Upper lobe of right lung (tissue), 1 donor: ENCODE measurements around the gene APLP2. TPM values are rescaled to one million over a fixed set of nuclear protein-coding genes. Genes with fewer than 3 reads are reported as not detected.
"Not testable (repeated sequence)": the region's sequence is repeated elsewhere in the genome, so short reads cannot be mapped to it uniquely, and the experiment has no call there.

Source experiments
- ATAC-seq: fragments of 200-7000 bp; cut with Tn5 transposase; one replicate; pipeline ENCODE4 v1.9.1; 2020; ENCODE audit warnings: mild to moderate bottlenecking, moderate library complexity
- DNase-seq: peaks from one replicate; pipeline ENCODE4 v3.0.0-alpha.2; 2020
- H3K27ac ChIP-seq: fragments of 200-600 bp; one replicate; pipeline ENCODE4 v1.8.0; 2022
- H3K27me3 ChIP-seq: fragments of 200-600 bp; one replicate; pipeline ENCODE4 v1.8.0; 2022; ENCODE audit warnings: mild to moderate bottlenecking
- H3K36me3 ChIP-seq: fragments of 200-600 bp; one replicate; pipeline ENCODE4 v1.8.0; 2022
- H3K4me1 ChIP-seq: fragments of 200-600 bp; one replicate; pipeline ENCODE4 v1.8.0; 2022
- H3K4me3 ChIP-seq: fragments of 200-600 bp; one replicate; pipeline ENCODE4 v1.8.0; 2022; ENCODE audit warnings: mild to moderate bottlenecking
- H3K9me3 ChIP-seq: fragments of 200-600 bp; one replicate; pipeline ENCODE4 v1.8.0; 2022
- CTCF ChIP-seq: fragments of 200-600 bp; IDR thresholded peaks from one replicate; pipeline ENCODE4 v1.8.0; 2022; ENCODE audit warnings: antibody characterized with exemption
- intact Hi-C: fragments of 100-400 bp; cut with DNase I; formaldehyde crosslinking; loops from one replicate; pipeline ENCODE4 v1.11.0; 2022
- long read RNA-seq: library from polyadenylated mRNA; unstranded; transcript quantifications from one replicate; pipeline ENCODE4 v2.0.0, GENCODE V29; 2021
- total RNA-seq: library from RNA; stranded (reverse); fragmentation: NEBNext Ultra II Directional; extraction: Animal tissue kit (Norgen Biotek cat#: 25700); gene quantifications from one replicate; pipeline ENCODE4 v1.2.1, GENCODE V29; 2021
- donor health status: DM: no; HTN: yes; CAD: no; lungs with severe emphysema.

Gene APLP2
- 726 TPM for total RNA-seq
- long read RNA-seq, transcript APLP2-203 (17 exons, 3,270 nt): major isoform, 538 of 1,078 reads
- long read RNA-seq, transcript APLP2-207 (2 exons, 1,590 nt): minor isoform, 6 of 1,078 reads
- long read RNA-seq, transcript APLP2-201 (18 exons, 3,727 nt): minor isoform, 129 of 1,078 reads
- long read RNA-seq, transcript APLP2-210 (16 exons, 2,530 nt): minor isoform, 185 of 1,078 reads
- long read RNA-seq, partial matches to known transcripts: 127 of 1,078 reads
- long read RNA-seq, other reads (novel, unspliced or antisense): 90 of 1,078 reads

- no peaks in the 10 kb centered on the region for H3K9me3 ChIP-seq
- peak within 1 kb of the TSS; percentile 77 for H3K4me3 ChIP-seq
- ATAC-seq: peak; percentile 94
- H3K27ac ChIP-seq: peak within 1 kb of the TSS; percentile 97
- H3K36me3 ChIP-seq: no peaks in the 10 kb centered on the region
- DNase-seq: peak; percentile 99
- H3K4me1 ChIP-seq: peaks cover 23% of the 10 kb centered on the region
- intact Hi-C loops: no loop called here
- no peaks in the 10 kb centered on the region for H3K27me3 ChIP-seq
- TF ChIP-seq CTCF: no peak
These were observed at the start of gene APLP2 for GRCh38 chr11:130069659-130070108. APLP2 (plus strand) TSS chr11:130069894; CDS start chr11:130069978, 84 bp downstream.

GRCh38 chr11:130020323-130020722 is 49.4 kb upstream of the APLP2 start:
- Histone ChIP-seq H3K4me3 (no peak overlapping the region), H3K27ac (no peak overlapping the region), H3K9me3 (no peaks in the 10 kb centered on the region), H3K36me3 (no peaks in the 10 kb centered on the region), H3K27me3 (no peaks in the 10 kb centered on the region), H3K4me1 (no peaks in the 10 kb centered on the region)
- intact Hi-C loops: no loop called here
- ATAC-seq (no peak), DNase-seq (no peak)
- TF ChIP-seq CTCF: no peak

- H3K27me3 ChIP-seq, H3K4me3 ChIP-seq, DNase-seq, H3K4me1 ChIP-seq, H3K27ac ChIP-seq, H3K9me3 ChIP-seq, intact Hi-C loops, ATAC-seq, H3K36me3 ChIP-seq: not testable (repeated sequence)
These were observed 48.1 kb upstream of the APLP2 start for GRCh38 chr11:130021606-130022005.

- no peak overlapping the region for H3K27ac ChIP-seq
- no peaks in the 10 kb centered on the region for H3K4me1 ChIP-seq
- ATAC-seq (no peak), DNase-seq (no peak)
- intact Hi-C loops: no loop called here
- no peak for TF ChIP-seq CTCF
- H3K9me3 ChIP-seq: no peaks in the 10 kb centered on the region
- H3K4me3 ChIP-seq: no peak overlapping the region
- no peaks in the 10 kb centered on the region for H3K27me3 ChIP-seq
- no peaks in the 10 kb centered on the region for H3K36me3 ChIP-seq
These were observed 46.9 kb upstream of the APLP2 start for GRCh38 chr11:130022799-130023198.

GRCh38 chr11:130023204-130023603 is 46.5 kb upstream of the APLP2 start:
- Histone ChIP-seq H3K9me3 (no peaks in the 10 kb centered on the region), H3K4me3 (no peak overlapping the region), H3K27ac (no peak overlapping the region), H3K4me1 (no peaks in the 10 kb centered on the region), H3K36me3 (no peaks in the 10 kb centered on the region), H3K27me3 (no peaks in the 10 kb centered on the region)
- ATAC-seq: peak; percentile 41
- intact Hi-C loops: no loop called here
- DNase-seq: no peak
- no peak for TF ChIP-seq CTCF

- no peaks in the 10 kb centered on the region for H3K9me3 ChIP-seq
- ATAC-seq: no peak
- no peaks in the 10 kb centered on the region for H3K36me3 ChIP-seq
- H3K27me3 ChIP-seq: no peaks in the 10 kb centered on the region
- intact Hi-C loops: no loop called here
- no peak overlapping the region for H3K4me3 ChIP-seq
- H3K27ac ChIP-seq: no peak overlapping the region
- H3K4me1 ChIP-seq: no peaks in the 10 kb centered on the region
- no peak for TF ChIP-seq CTCF
- DNase-seq: no peak
These were observed 45.3 kb upstream of the APLP2 start for GRCh38 chr11:130024361-130024760.
